Endothelial cell of umbilical vein (primary cell): ENCODE data around the gene CCDC57. TPM values are rescaled to one million over a fixed set of nuclear protein-coding genes. Genes with fewer than 3 reads are reported as not detected.

Source experiments
- BruUV-seq: library from RNA; stranded (reverse); fragments of 400-500 nt; replicated peaks from 2 replicates; lab custom pipeline; 2021; lab: Mats Ljungman, UMichigan
- CTCF ChIA-PET: fragments of 300-600, 350-600 bp; sonication (Branson Sonifier 250); formaldehyde crosslinking; loops from one replicate; lab custom pipeline; 2021; ENCODE audit warnings: antibody characterized with exemption, inconsistent platforms; lab: Charles Lee
- POLR2A ChIA-PET: fragments of 300-600, 350-600 bp; sonication (Branson Sonifier 250); formaldehyde crosslinking; loops from one replicate; lab custom pipeline; 2021; ENCODE audit warnings: antibody characterized with exemption, inconsistent platforms; lab: Charles Lee
- DNase-seq: peaks from one replicate; pipeline ENCODE4 v3.0.0-alpha.2; 2011; ENCODE audit warnings: low read depth, low spot score
- FAIRE-seq: peaks from 2 replicates; lab custom pipeline; 2011; peaks lifted over from hg19 to GRCh38; lab: Jason Lieb, UNC
- H2AFZ ChIP-seq: 2 replicates; pipeline ENCODE4 v1.6.0; 2012; ENCODE audit warnings: low read depth, low read length, control low read depth, inconsistent platforms
- H3K27ac ChIP-seq: 2 replicates; pipeline ENCODE4 v1.5.1; 2011; ENCODE audit warnings: low read depth, mild to moderate bottlenecking, control low read depth, low read length, moderate library complexity; ENCODE audit not compliant: insufficient read depth
- H3K27me3 ChIP-seq, 2 experiments: 2 replicates each; pipeline versions ENCODE4 v1.6.0 to v1.6.1; 2011; ENCODE audit warnings: low read length in 2 of 2, mixed read lengths in 1 of 2; ENCODE audit not compliant: control insufficient read depth in 2 of 2, insufficient read depth in 2 of 2
- H3K36me3 ChIP-seq, 2 experiments: 2 replicates in 1 of 2; 3 replicates in 1 of 2; pipeline ENCODE4 v1.5.1; 2011; ENCODE audit warnings: low read length in 2 of 2, mild to moderate bottlenecking in 1 of 2, moderate library complexity in 1 of 2; ENCODE audit not compliant: control insufficient read depth in 2 of 2, insufficient read depth in 2 of 2; ENCODE audit errors: extremely low read depth in 1 of 2
- H3K4me1 ChIP-seq: 3 replicates; pipeline ENCODE4 v1.5.1; 2011; ENCODE audit warnings: mild to moderate bottlenecking, low read length; ENCODE audit not compliant: control insufficient read depth, insufficient read depth; ENCODE audit errors: extremely low read depth
- H3K4me2 ChIP-seq: 2 replicates; pipeline ENCODE4 v1.6.1; 2011; ENCODE audit warnings: low read length, control low read depth, mixed read lengths; ENCODE audit not compliant: insufficient read depth
- H3K4me3 ChIP-seq, 3 experiments: fragments of 200-600 bp in 1 of 3; sonication (generic), shearing (Covaris generic) in 1 of 3; replicated peaks in 1 of 3; 2 replicates each; pipeline ENCODE4 v1.5.1; 2011 to 2016; ENCODE audit warnings: control low read depth in 3 of 3, low read length in 3 of 3, mild to moderate bottlenecking in 2 of 3, inconsistent platforms in 1 of 3, low read depth in 1 of 3, moderate library complexity in 1 of 3; ENCODE audit not compliant: insufficient read depth in 1 of 3
- H3K79me2 ChIP-seq: 2 replicates; pipeline ENCODE4 v1.6.0; 2012; ENCODE audit warnings: low read length, inconsistent platforms; ENCODE audit not compliant: control insufficient read depth, insufficient read depth
- H3K9ac ChIP-seq: replicated peaks from 2 replicates; pipeline ENCODE3; 2011; ENCODE audit warnings: low read length, control low read depth; ENCODE audit not compliant: insufficient read depth; ENCODE audit errors: extremely low read depth
- H3K9me1 ChIP-seq: replicated peaks from 3 replicates; pipeline ENCODE4 v1.6.0; 2011; ENCODE audit warnings: mild to moderate bottlenecking, low read length; ENCODE audit not compliant: control insufficient read depth, insufficient read depth; ENCODE audit errors: extremely low read depth
- H3K9me3 ChIP-seq: replicated peaks from 2 replicates; pipeline ENCODE4 v1.5.1; 2012; ENCODE audit warnings: low read length, inconsistent platforms; ENCODE audit not compliant: control insufficient read depth, insufficient read depth
- H4K20me1 ChIP-seq: replicated peaks from 2 replicates; pipeline ENCODE3; 2011; ENCODE audit warnings: mild to moderate bottlenecking, low read length; ENCODE audit not compliant: control insufficient read depth, insufficient read depth; ENCODE audit errors: extremely low read depth
- FOS ChIP-seq: IDR thresholded peaks from 2 replicates; pipeline ENCODE4 v1.6.1; 2011; ENCODE audit warnings: mild to moderate bottlenecking, low read length, moderate library complexity, borderline replicate concordance; ENCODE audit not compliant: insufficient read depth
- GATA2 ChIP-seq: IDR thresholded peaks from 2 replicates; pipeline ENCODE4 v1.7.0; 2011; ENCODE audit warnings: low read depth, mild to moderate bottlenecking, moderate library complexity, mixed read lengths, low read length; ENCODE audit not compliant: insufficient read length, insufficient read depth
- JUN ChIP-seq: IDR thresholded peaks from 2 replicates; pipeline ENCODE4 v1.6.1; 2011; ENCODE audit warnings: borderline replicate concordance, low read depth; ENCODE audit not compliant: insufficient read length, insufficient read depth
- MYC ChIP-seq: IDR thresholded peaks from one replicate; pipeline ENCODE4 v1.6.1; 2011; ENCODE audit warnings: mild to moderate bottlenecking, low read depth, low read length
- POLR2A ChIP-seq: IDR thresholded peaks from 2 replicates; pipeline ENCODE4 v1.6.1; 2012; ENCODE audit warnings: low read depth, mild to moderate bottlenecking, control low read depth, low read length
- POLR2AphosphoS5 ChIP-seq: IDR thresholded peaks from 2 replicates; pipeline ENCODE4 v1.6.1; 2012; ENCODE audit warnings: low read depth, mild to moderate bottlenecking, control low read depth, low read length, moderate library complexity; ENCODE audit not compliant: insufficient read depth
- dilution Hi-C: fragments of 300-500 bp; cut with MboI; formaldehyde crosslinking; loops from one replicate; pipeline ENCODE4 v1.15.0; 2019; ENCODE audit warnings: low sequenced_read_pairs; ENCODE audit not compliant: extremely low pct_ligation_motif_present
- intact Hi-C: fragments of 100-400 bp; cut with micrococcal nuclease; formaldehyde crosslinking; loops from one replicate; pipeline ENCODE4 v1.10.0; 2022
- polyA plus RNA-seq, 4 experiments: library from polyadenylated mRNA; depleted of rRNA in 3 of 4; stranded (reverse) in 3 of 4; unstranded in 1 of 4; fragments of >200 nt; gene quantifications; 2 replicates each; pipeline versions ENCODE4 v1.2.1 to v1.2.3, GENCODE V29; 2011 to 2012; ENCODE audit warnings: missing spikeins in 1 of 4
- total RNA-seq: library from RNA; stranded (reverse); gene quantifications from 2 replicates; pipeline ENCODE4 v1.2.3, GENCODE V29; 2021

The CCDC57 gene
- total and polyA plus RNA-seq, 2 donors (not counting 3 experiments of a cell fraction or from before 2014, with no cell fraction given): 18.6 to 31.6 TPM

DNA sequence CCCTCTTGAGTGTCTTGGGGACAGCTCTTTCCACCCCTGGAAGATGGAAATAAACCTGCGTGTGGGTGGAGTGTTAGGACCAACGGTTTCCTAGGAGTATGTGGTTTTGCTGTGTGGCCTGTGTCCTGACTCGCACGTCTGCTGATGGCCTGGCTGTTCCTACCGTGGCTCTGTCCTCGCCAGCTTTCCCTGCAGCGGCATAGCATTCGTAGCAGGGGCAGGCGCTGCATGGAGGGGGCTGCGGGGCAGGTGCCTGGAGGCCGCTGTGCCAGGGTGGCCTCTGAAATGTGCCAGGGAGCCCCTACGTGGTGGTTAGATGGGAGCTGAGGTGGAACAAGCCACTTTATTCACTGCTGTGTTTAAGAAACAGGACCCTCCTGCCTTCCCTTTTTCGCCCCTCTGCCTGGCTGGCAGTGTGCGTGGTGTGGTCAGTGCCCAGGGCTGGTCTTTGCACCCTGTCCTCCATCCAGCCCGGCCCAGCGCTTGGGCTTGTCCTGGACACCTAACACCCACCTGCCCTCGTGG, 26.8 kb upstream of the CCDC57 start:
- Histone ChIP-seq H3K4me3 (no peak overlapping the region), H2AFZ (no peak overlapping the region), H3K4me2 (no peak overlapping the region), H3K27ac (no peak overlapping the region), H3K9me1 (no peaks in the 10 kb centered on the region), H3K27me3 (no peaks in the 10 kb centered on the region), H3K9ac (no peak overlapping the region), H3K36me3 (peaks cover 4 to 36% of the 10 kb centered on the region in 2 experiments), H3K4me1 (peaks cover 24% of the 10 kb centered on the region), H3K79me2 (peaks cover 38% of the 10 kb centered on the region), H3K9me3 (no peaks in the 10 kb centered on the region), H4K20me1 (no peaks in the 10 kb centered on the region)
- intact Hi-C loops: loop anchor here (10.0 kb wide), 1 partner anchor 205 kb away; the partner anchor contains the start of genes DCXR and RAC3
- ChIA-PET CTCF (interaction anchor here (6.7 kb wide), 1 partner anchor 34 kb away, joined by 52 read pairs; no protein-coding TSS in a partner anchor), POLR2A (no interaction called here)
- FAIRE-seq (no peak), DNase-seq (no peak)
- peak; percentile 23 for TF ChIP-seq POLR2A
- TF ChIP-seq MYC: no peak
- BruUV-seq: no TSS peak
- dilution Hi-C loops: no loop called here

- H3K79me2 ChIP-seq: peaks cover 37% of the 10 kb centered on the region
- peaks cover 0 to 30% of the 10 kb centered on the region in 2 experiments for H3K36me3 ChIP-seq
- TF ChIP-seq MYC (no peak), JUN (no peak), POLR2AphosphoS5 (peak; percentile 25), FOS (no peak), GATA2 (no peak)
- H2AFZ ChIP-seq: no peak overlapping the region
- DNase-seq: no peak
- dilution Hi-C loops: no loop called here
- ChIA-PET CTCF (interaction anchor here (1.1 to 4.9 kb wide), 3 partner anchors 9 to 208 kb away, joined by 4 to 24 read pairs (median 10); partner anchors contain the start of genes RAC3 and SLC16A3), POLR2A (no interaction called here)
- H3K4me2 ChIP-seq: no peak overlapping the region
- BruUV-seq: TSS peak; percentile 32
- intact Hi-C loops: loop anchor here (10.0 kb wide), 1 partner anchor 204 kb away; the partner anchor contains the start of genes DCXR and RAC3
- no peak for FAIRE-seq
- peaks cover 24% of the 10 kb centered on the region for H3K4me1 ChIP-seq
- no peak overlapping the region for H3K4me3 ChIP-seq
- H3K9ac ChIP-seq: no peak overlapping the region
- no peaks in the 10 kb centered on the region for H4K20me1 ChIP-seq
- H3K27me3 ChIP-seq: no peaks in the 10 kb centered on the region
- H3K9me3 ChIP-seq: no peaks in the 10 kb centered on the region
- H3K27ac ChIP-seq: no peak overlapping the region
- H3K9me1 ChIP-seq: no peaks in the 10 kb centered on the region
Measured at GRCh38 chr17:82238472-82239201, 26.0 kb upstream of the CCDC57 start.
